CD4-positive, alpha-beta T cell treated with Interleukin-6 at 100 ng/mL for 8 hours (primary cell): ENCODE data around the gene AP3D1.

ENCODE experiments used
- DNase-seq: peaks from one replicate; pipeline ENCODE4 v3.0.0-alpha.2; 2020; ENCODE audit warnings: mixed read lengths, low spot score

The AP3D1 gene

DNA sequence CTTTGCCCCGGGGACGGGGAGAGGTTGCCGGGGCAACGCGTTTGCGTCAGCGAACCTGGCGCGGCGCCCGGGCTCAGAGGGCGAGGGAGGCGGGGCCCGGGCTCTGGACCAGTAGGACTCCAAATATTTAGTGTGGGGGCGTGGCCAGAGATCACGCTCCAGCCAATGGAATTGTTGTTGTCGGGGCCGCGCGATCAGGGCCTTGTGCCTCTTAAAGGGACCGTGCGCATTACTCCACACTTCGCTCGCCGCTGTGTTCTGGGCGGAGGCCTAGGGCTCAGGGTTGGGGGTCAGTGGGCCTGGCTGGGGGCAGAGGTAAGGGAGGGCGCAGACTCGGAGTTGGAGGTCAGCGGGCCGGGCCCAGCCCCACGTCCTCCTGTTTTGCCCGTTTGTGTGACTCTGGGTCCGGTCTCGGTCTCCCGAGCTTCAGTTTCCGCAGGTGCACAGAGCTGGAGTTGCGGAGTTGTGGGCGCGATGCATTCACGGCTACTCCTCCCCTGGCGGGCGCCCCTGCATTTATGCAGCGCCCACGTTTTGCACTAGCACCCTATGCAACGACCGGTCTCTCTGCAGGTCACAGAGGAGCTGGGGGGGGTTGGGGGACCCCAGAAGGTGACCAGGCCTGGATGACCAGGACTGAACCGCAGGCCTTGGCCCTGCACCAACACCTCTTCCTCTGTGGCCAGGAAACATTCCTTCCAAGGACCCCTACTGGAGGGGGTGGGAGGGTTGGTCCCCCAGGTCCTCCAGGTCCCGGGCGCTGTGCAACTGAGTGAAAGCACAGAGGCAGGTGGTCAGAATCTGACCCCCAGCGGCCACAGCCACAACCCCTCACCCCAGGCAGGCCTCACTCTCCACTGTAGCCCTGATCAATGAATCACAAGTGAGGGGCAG lies 89.6 kb downstream of the AP3D1 start:
- DNase-seq: peak; percentile 99

DNA sequence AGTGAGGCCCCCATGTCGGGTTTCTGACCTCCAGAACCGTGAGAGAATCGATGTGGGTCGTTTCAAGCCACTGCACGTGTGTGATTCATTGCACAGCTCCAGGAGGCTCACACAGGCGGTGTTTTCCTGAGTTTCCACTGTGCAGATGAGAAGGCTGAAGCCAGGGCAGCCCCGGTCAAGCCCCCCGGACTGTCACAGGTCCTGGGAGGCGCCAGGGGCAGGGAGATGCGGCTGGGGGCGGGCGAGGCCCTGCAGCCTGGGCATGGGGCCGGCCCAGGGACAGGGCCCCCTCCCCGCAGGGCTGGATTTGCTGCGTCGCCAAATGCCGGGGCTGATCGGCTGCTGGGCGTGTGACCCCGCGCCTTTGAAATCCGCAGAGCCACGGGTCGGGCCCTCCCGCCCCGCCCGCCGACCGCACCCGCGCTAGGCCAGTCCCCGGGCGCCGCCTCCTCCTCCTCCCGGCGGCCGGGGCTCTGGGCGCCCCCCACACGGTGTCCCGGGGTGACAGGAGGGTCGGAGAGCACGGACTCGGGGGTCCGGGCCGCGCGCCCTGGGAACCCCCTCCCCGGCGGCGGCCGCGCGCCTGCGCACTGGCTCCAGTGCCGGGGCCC lies 90.4 kb downstream of the AP3D1 start:
- DNase-seq: no peak

DNA sequence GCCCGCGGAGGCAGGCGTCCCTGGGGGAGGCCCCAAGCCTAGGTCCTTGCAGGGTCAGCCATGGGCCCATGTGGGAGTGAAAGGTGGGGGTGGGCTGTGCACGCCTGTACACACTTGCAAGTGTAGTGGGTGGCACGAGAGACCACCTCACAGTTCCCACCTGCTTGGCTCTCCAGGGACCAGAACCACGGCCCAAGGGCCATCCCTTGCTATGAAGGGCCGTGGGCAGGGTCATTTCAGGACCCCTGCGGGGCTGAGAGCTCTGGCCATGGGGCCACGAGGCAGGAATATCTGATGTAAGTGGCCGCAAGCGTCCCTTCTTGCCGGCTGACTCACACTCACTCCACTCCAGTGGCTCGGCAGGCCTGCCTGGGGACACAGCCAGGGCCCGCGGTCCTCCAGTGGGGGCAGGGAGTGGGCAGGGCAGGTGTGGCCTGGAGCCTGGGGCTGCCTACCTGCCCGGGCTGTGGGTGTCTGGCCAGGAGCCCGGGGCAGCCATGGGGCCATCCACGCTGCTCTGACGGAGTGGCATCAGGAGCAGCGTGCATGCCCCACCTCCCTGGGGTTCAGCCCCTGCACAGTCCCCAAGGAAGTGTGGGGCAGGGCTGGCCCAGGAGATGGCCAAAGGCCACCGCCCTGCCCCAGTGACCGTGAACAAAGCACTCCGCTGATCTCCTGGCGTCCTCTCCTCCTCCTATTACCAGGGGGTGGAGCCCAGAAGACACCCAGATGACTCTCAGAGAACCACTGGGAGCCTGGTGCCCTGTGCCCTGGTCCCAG lies 91.8 kb downstream of the AP3D1 start:
- no peak for DNase-seq

DNA sequence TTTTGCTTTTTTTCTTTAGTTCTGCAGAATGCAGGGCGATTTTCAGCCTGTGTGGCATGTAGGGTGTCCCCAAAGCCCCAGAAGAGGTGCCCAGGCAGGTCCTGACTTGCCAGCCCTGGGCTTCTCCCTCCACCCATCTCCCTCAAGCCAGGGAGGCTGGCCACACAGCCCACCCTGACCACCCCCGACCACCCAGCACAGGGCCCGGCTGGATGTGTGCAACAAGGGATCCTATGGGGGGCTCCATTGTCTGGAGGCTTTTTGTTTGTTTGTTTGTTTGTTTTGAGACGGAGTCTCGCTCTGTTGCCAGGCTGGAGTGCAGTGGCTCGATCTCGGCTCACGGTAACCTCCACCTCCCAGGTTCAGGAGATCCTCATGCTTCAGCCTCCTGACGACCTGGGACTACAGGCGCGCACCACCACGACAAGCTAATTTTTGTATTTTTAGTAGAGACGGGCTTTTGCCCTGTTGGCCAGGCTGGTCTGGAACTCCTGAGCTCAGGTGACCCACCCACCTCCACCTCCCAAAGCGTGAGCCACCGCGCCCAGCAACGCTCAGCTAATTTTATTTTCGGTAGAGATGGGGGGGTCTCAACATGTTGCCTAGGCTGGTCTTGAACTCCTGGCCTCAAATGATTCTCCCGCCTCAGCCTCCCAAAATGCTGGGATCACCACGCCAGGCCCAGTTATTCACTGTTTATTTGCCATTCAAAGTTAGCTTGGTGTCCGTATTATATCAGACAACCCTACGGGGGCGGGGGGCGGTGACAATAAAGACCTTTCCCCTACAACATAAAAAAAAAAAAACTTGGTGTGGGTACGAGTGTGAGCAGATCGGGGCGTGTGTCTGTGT lies 92.6 kb downstream of the AP3D1 start:
- no peak for DNase-seq

DNA sequence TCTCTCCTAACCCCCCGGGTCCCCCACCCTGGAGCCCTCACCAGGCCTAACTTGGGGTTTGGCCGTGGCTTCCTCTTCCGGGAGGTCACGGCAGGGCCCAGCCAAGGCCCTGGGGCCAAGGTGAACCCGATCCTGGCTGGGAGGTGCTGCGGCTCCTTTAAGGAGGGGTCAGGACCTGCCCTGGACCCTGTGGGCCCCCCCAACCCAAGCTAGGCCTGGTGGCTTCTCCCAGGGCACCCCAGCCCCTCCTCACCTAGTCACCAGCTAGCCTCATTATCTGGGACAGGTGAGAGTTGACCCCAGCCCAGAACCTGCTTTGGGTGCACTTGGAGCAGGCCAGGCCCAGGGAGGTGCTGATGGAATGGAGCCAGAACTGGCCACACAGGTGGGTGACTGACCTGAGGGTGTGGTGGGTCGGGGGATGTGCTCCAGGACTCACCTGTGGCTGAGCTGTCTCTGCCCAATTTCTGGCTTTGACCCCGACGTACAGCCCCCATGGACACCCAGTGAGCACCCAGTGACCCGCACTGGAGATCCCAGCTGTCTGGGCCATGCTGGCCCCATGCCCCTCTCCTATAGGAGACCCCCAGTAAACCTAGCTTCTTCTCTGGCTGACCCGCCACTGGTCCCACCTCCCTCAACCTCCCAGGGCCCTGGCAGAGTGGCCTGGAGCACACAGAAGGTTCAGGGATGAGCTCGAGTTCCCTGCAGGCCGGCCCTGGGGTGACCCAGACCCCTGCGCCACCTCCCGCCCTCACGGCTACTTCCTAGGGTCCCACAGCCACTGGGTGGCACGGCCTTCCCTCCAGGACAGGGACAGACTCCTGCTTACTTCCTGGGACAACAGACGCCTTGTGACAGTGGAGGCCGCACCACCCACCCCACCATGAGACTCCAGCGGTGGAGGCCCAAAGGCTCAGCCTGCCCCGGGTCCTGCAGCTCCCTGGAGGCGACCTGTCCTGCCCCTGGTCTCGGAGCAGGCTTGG lies 93.6 kb downstream of the AP3D1 start:
- no peak for DNase-seq

DNA sequence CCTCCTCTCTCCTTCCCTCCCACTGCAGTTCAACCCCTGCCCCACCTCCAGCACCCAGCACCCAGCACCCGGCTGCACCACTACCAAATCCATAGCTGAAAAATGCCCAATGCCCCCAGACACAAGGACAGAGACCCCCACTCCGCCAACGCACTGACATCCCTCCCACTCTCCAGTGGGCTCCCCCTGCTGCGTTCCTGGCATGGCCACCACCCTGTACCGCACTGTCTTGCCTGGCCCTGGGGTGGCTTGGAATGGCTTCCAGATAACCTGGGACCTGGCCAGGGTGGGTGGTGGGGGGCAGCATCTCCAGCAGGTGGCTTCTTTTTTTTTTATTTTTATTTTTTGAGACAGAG lies 94.6 kb downstream of the AP3D1 start:
- no peak for DNase-seq

DNA sequence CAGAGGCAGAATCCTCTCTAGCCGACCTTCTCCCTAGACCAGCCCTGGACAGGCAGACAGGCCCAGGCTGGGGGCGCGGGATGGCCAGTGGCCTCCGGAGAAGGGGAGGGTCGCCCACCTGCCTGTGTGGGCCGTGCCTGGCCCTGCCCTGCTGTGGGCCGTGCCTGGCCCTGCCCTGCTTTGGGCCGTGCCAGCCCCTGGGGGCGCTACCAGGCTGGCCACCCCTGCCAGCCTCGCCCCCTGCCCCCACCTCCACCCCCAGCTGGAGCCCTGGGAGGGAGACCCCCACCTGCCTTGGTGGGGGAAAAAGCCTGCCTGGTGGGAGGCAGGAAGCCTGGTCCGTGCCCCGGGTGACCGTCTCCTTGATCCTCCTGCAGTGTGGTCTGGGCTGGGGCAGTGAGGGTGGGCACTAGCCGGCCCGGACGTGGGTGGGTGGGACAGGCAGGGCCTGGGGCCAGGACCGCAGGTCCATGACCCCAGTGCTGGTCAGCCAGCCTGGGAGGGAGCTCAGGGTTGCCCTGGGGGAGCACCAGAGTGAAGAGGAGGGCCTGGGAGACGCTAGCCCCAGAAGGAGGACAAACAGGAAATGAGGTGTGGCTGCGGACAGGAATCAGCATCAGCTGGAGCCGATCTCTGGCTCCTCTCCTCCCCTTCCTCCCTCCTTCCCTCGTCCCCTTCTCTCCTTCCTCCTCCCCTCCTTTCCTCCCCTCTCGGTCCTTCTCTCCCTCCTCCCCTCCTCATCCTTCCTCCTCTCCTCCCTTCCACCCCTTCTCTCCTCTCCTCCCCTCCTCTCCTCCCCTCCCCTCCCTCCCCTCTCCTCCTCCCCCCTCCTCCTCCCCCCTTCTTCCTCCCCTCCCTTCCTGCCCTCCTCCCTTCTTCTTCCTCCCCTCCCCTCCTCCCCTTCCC lies 95.2 kb downstream of the AP3D1 start:
- DNase-seq: peak; percentile 65

DNA sequence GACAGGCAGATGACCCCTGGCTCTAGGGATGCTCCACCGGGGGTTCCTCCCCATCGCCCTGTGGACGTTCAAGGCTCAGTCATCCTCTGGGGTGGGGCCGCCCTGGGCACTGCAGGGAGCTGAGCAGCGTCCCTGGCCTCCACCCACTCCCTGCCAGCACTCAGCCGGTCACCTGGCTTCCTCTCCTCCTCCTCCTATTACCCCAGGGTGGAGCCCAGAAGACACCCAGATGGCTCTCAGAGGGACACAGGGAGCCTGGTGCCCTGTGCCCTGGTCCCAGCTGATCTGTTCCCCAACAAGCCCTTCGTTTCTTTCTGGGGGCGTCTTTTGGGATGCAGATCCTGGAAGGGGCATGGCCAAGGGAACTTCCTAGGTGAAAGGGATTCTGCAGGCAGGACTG lies 96.6 kb downstream of the AP3D1 start:
- DNase-seq: no peak

DNA sequence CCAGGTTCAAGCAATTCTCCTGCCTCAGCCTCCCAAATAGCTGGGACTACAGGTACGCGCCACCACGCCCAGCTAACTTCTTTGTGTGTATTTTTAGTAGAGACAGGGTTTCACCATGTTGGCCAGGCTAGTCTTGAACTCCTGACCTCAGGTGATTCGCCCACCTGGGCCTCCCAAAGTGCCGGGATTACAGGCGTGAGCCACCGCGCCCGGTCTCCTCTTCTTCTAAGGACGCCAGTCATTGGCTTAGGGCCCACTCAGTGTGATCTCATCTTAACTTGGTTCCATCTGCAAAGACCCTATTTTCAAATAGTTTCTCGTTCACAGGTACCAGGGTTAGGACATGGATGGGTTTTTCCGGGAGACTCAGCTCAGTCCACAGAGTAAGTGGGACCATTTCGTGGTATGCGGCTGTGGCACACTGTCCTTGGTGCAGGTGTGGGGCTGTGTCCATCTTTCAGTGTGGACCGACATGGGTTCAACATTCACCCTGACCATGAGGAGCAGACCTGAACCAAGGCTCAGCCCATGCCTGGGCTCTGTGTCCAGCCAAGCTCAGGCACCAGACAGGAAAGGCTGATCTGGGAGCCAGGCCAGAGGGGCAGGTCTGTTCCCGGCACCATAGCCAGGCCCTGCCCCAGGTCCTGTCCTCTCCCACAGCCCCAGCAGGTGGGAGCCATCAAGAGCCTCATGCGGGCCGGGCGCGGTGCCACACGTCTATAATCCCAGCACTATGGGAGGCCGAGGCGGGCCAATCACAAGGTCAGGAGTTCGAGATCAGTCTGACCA lies 97.6 kb downstream of the AP3D1 start:
- DNase-seq: no peak

DNA sequence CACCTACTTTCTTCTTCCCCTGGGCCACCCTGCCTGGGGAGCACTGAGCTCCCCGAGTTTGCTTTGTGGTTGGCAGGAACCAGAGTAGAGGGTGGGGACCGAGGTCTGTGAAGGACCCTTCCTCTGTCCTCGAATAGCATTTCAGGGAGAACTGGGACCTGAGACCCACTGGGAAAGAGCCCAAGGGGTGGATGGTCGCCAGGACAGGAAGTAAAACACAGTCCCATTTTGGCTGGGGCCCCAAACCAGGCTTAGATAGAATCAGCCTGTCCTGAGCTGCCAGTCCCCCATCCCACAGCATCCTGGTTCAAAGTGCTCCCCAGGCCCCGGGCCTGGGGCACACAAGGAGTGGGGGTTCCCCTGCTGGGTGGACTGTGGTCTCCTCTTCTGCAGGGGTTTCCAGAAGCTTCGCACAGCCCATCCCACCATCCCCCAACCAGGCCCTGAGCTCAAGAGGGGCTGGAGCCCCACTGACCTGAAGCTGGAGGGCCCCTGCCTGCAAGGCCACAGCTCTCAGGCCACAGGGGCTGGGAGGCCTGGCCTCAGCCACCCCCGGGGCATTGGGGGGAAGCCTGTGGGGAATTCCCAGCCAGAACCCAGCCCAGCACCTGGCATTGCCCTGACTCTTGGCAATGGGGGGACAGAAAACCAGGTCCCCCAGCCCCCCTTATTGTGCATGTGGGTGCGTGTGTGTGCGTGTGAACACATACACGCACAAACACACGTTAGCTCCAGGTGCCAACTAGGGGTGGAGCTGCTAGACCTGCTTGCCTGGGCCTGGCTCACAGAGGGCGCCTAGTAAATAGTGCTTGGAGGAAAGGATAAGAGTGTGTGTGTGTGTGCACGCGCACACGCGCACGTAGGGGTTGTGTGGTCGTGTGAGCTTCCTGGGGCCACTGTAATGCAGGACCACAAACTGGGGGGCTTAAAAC lies 99.3 kb downstream of the AP3D1 start:
- peak; percentile 55 for DNase-seq

DNA sequence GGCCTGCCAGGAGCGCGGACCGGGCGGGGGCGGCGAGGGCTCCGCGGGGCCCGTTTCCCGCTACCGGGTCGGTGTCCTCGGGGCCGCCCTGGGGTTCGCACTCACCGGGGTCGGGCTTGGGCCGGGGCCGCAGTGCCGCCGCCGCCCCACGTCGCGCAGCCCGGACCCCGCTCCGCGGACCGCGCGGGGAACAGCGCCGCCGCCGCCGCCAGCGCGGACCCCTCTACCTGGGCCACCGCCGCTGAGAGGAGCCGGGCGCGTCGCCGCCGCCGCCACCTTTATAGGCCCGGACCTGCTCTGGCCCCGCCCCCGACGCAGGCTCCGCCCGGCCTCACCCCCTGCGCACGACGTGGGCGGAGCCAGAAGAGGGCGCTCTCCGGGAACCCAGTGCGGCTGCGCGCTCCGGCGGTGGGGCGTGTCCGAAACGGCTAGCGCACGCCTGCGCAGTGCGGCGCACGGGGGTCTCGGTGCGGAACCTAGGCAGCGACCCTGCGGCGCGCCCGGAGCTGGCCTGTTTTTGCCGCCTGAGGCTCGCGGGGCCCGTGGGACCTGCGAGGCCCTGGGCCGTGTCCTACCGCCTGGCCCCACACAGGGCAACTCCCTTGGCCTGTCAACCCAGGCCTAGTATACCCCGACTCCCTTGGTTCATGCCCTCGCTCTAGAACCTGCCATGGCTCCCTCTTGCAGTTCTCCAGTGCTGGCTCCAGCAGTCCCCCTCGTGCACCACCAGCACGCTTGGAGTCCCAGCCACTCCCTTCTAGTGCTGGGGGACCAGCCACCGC lies 100.2 kb downstream of the AP3D1 start, which contains the start of gene MKNK2:
Gene MKNK2, minus strand, starts transcription at position 254 of the 782 bp plus-strand sequence. CDS start 393 bp downstream, outside the sequence.
- peak; percentile 91 for DNase-seq
